GM23248 (cell line): ENCODE data around the gene GALNT5. TPM values are rescaled to one million over a fixed set of nuclear protein-coding genes. Genes with fewer than 3 reads are reported as not detected.

Experiments
- DNase-seq: peaks from one replicate; pipeline ENCODE4 v3.0.0-alpha.2; 2015
- H2AFZ ChIP-seq: fragments of 200-600 bp; sonication (generic); 2 replicates; pipeline ENCODE4 v1.6.1; 2016; ENCODE audit warnings: antibody characterized with exemption
- H3F3A ChIP-seq: fragments of 200-600 bp; sonication (generic); 2 replicates; pipeline ENCODE4 v1.6.1; 2016; ENCODE audit warnings: mild to moderate bottlenecking, antibody characterized with exemption, mixed run types; ENCODE audit not compliant: insufficient read depth
- H3K27ac ChIP-seq: fragments of 200-600 bp; sonication (generic); 2 replicates; pipeline ENCODE4 v1.5.1; 2016; ENCODE audit warnings: mild to moderate bottlenecking
- H3K27me3 ChIP-seq: fragments of 200-600 bp; sonication (generic); replicated peaks from 2 replicates; pipeline ENCODE4 v1.6.1; 2016; ENCODE audit warnings: mild to moderate bottlenecking; ENCODE audit not compliant: insufficient read depth
- H3K36me3 ChIP-seq: fragments of 200-600 bp; sonication (generic); 2 replicates; pipeline ENCODE4 v1.6.1; 2016; ENCODE audit warnings: low read depth, mild to moderate bottlenecking
- H3K4me1 ChIP-seq: fragments of 200-600 bp; sonication (generic); 2 replicates; pipeline ENCODE4 v1.6.1; 2016; ENCODE audit warnings: mild to moderate bottlenecking; ENCODE audit not compliant: insufficient read depth
- H3K4me2 ChIP-seq: fragments of 200-600 bp; sonication (generic); one replicate; pipeline ENCODE4 v1.6.1; 2016; ENCODE audit warnings: mild to moderate bottlenecking; ENCODE audit not compliant: unreplicated experiment
- H3K4me3 ChIP-seq: fragments of 200-600 bp; sonication (generic); 2 replicates; pipeline ENCODE4 v1.5.1; 2016; ENCODE audit warnings: mild to moderate bottlenecking
- H3K79me2 ChIP-seq: fragments of 200-600 bp; sonication (generic); 2 replicates; pipeline ENCODE4 v1.6.1; 2016; ENCODE audit warnings: mild to moderate bottlenecking; ENCODE audit not compliant: insufficient read depth
- H3K9ac ChIP-seq: fragments of 200-600 bp; sonication (generic); 2 replicates; pipeline ENCODE4 v1.6.1; 2016; ENCODE audit warnings: mild to moderate bottlenecking
- H3K9me2 ChIP-seq: fragments of 200-600 bp; sonication (generic); 2 replicates; pipeline ENCODE4 v1.6.1; 2016; ENCODE audit warnings: mixed run types, mild to moderate bottlenecking, moderate library complexity; ENCODE audit not compliant: insufficient read depth
- H3K9me3 ChIP-seq: fragments of 200-600 bp; sonication (generic); one replicate; pipeline ENCODE4 v1.6.1; 2017; ENCODE audit warnings: low read depth
- H4K20me1 ChIP-seq: fragments of 200-600 bp; sonication (generic); 2 replicates; pipeline ENCODE4 v1.6.0; 2016; ENCODE audit not compliant: insufficient read depth
- EZH2 ChIP-seq: fragments of 200-600 bp; sonication (generic); IDR thresholded peaks from 2 replicates; pipeline ENCODE4 v1.6.1; 2018; ENCODE audit warnings: antibody characterized with exemption, mild to moderate bottlenecking; ENCODE audit not compliant: insufficient read depth, poor library complexity, severe bottlenecking
- EZH2phosphoT487 ChIP-seq: fragments of 200-600 bp; sonication (generic); IDR thresholded peaks from 2 replicates; pipeline ENCODE4 v1.6.1; 2018; ENCODE audit warnings: antibody characterized with exemption, moderate library complexity, mild to moderate bottlenecking, low read depth; ENCODE audit not compliant: insufficient read depth
- WGBS, 2 experiments: methylation state at CpG; one replicate each; pipeline ENCODE4 v1.1.6; 2015 to 2017; ENCODE audit warnings: low lambda C conversion rate in 2 of 2, low coverage in 1 of 2; ENCODE audit errors: missing lambda C conversion rate in 2 of 2; 5-methylcytosine and 5-hydroxymethylcytosine counted together
- in situ Hi-C: fragments of 300-500 bp; cut with MboI; formaldehyde crosslinking; loops from 2 replicates; pipeline ENCODE4 v1.15.0; 2020
- polyA plus RNA-seq: library from polyadenylated mRNA; unstranded; fragments of >200 nt; fragmentation: Nextera tagmentation; extraction: Ambion mirVana; gene quantifications from 2 replicates; pipeline ENCODE4 v1.2.1, GENCODE V29; 2016
- total RNA-seq: library from RNA; depleted of rRNA; stranded (reverse); fragments of >200 nt; shearing (Covaris generic); gene quantifications from 2 replicates; pipeline ENCODE4 v1.2.3, GENCODE V29; 2014

Gene GALNT5
- total and polyA plus RNA-seq, 2 experiments from 2014 or later, result 83.5 to 114 TPM

- Histone ChIP-seq H3K36me3 (peaks cover 35% of the 10 kb centered on the region; the same call in 1 of the 2 replicates), H2AFZ (no peak overlapping the region), H3K79me2 (no peaks in the 10 kb centered on the region), H3K9ac (no peak overlapping the region), H3K4me2 (no peak overlapping the region), H3K4me3 (no peak overlapping the region), H3K9me3 (no peaks in the 10 kb centered on the region), H3K27me3 (no peaks in the 10 kb centered on the region), H4K20me1 (no peaks in the 10 kb centered on the region), H3F3A (peaks cover 46% of the 10 kb centered on the region), H3K27ac (no peak overlapping the region), H3K9me2 (no peaks in the 10 kb centered on the region), H3K4me1 (peaks cover 43% of the 10 kb centered on the region)
- WGBS, 2 experiments, result 71 to 81% methylated on average over 1 of the region's 1 CpG
- in situ Hi-C loops, result no loop called here
- TF ChIP-seq EZH2 (no peak), EZH2phosphoT487 (no peak)
- DNase-seq, result peak; percentile 42
These were observed 49.5 kb downstream of the GALNT5 start for GRCh38 chr2:157307021-157307420.

- TF ChIP-seq EZH2, result no peak
- TF ChIP-seq EZH2phosphoT487, result no peak
- Histone ChIP-seq H3K9ac (no peak overlapping the region), H4K20me1 (no peaks in the 10 kb centered on the region), H3K9me2 (no peaks in the 10 kb centered on the region), H3K9me3 (no peaks in the 10 kb centered on the region), H3K4me1 (peaks cover 54% of the 10 kb centered on the region), H3K4me2 (no peak overlapping the region), H3K27ac (no peak overlapping the region), H3K27me3 (no peaks in the 10 kb centered on the region), H3K4me3 (no peak overlapping the region), H2AFZ (no peak overlapping the region), H3F3A (peaks cover 44% of the 10 kb centered on the region), H3K79me2 (no peaks in the 10 kb centered on the region), H3K36me3 (peaks cover 35% of the 10 kb centered on the region; the same call in 1 of the 2 replicates)
- in situ Hi-C loops, result no loop called here
- 95 to 97% methylated on average over 2 of the region's 2 CpGs for WGBS, 2 experiments
- no peak for DNase-seq
These were observed 52.4 kb downstream of the GALNT5 start for GRCh38 chr2:157309878-157310277.

- no peaks in the 10 kb centered on the region for H4K20me1 ChIP-seq
- no peak overlapping the region for H3K9ac ChIP-seq
- WGBS, 2 experiments, result 93 to 100% methylated on average over 1 of the region's 1 CpG
- H3K9me3 ChIP-seq, result no peaks in the 10 kb centered on the region
- no peak overlapping the region for H2AFZ ChIP-seq
- H3K27me3 ChIP-seq, result no peaks in the 10 kb centered on the region
- DNase-seq, result no peak
- in situ Hi-C loops, result no loop called here
- H3K36me3 ChIP-seq, result peaks cover 35% of the 10 kb centered on the region; the same call in 1 of the 2 replicates
- no peaks in the 10 kb centered on the region for H3K79me2 ChIP-seq
- peak overlapping the region; percentile 25 for H3K4me2 ChIP-seq
- peak overlapping the region; percentile 58; the same call in 1 of the 2 replicates for H3K27ac ChIP-seq
- TF ChIP-seq EZH2 (no peak), EZH2phosphoT487 (no peak)
- H3K4me3 ChIP-seq, result no peak overlapping the region
- H3F3A ChIP-seq, result peaks cover 28% of the 10 kb centered on the region
- no peaks in the 10 kb centered on the region for H3K9me2 ChIP-seq
- peaks cover 43% of the 10 kb centered on the region for H3K4me1 ChIP-seq
These were observed 54.2 kb downstream of the GALNT5 start for GRCh38 chr2:157311706-157312105.

GRCh38 chr2:157312866-157313486 is 55.5 kb downstream of the GALNT5 start:
- peaks cover 26% of the 10 kb centered on the region for H3F3A ChIP-seq
- H2AFZ ChIP-seq, result 0 out of 2 replicates have a peak overlapping the region, but pooled peaks have one; percentile 4
- peaks cover 26% of the 10 kb centered on the region; the same call in 1 of the 2 replicates for H3K36me3 ChIP-seq
- peak; percentile 62 for DNase-seq
- H3K27me3 ChIP-seq, result no peaks in the 10 kb centered on the region
- H3K4me2 ChIP-seq, result peak overlapping the region; percentile 25
- WGBS, 2 experiments, result 7% methylated on average over 1 of the region's 1 CpG
- H3K27ac ChIP-seq, result peak overlapping the region; percentile 58
- no peak overlapping the region; the same call in 1 of the 2 replicates for H3K4me3 ChIP-seq
- peaks cover 38% of the 10 kb centered on the region for H3K4me1 ChIP-seq
- no peak overlapping the region for H3K9ac ChIP-seq
- in situ Hi-C loops, result no loop called here
- H3K79me2 ChIP-seq, result no peaks in the 10 kb centered on the region
- H3K9me3 ChIP-seq, result no peaks in the 10 kb centered on the region
- no peak for TF ChIP-seq EZH2phosphoT487
- no peaks in the 10 kb centered on the region for H4K20me1 ChIP-seq
- H3K9me2 ChIP-seq, result no peaks in the 10 kb centered on the region
